Measurements from ENCODE around the gene IQCK. TPM values are rescaled to one million over a fixed set of nuclear protein-coding genes. Genes with fewer than 3 reads are reported as not detected.

IQCK gene
- total RNA-seq, 5 donors from 2014 or later (not counting 1 experiment from before 2014, with no cell fraction given): 1.6 to 3.3 (median 2.0) TPM

DNA sequence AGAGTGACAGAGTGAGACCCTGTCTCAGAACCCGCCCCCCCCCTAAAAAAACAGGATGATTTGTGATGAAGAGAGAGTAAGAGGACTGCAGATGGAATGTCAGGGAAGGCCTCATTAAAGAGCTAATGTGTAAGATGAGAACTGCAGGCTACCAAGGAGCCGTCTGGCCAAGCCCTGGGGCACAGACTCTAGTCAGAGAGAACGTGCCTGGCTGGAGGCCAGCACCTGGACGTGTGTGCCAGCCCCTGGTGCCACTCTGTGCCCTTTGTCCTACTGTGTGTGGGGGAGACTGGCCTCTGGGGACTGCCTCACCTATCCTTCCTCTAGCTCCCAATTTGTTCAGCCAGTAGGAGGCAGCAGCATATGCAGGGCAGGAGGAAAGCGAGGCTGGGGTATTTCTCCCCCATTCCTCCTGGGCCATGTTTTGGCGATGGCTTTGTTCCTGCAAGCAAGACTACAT is 37.2 kb upstream of the IQCK start:
- no peak overlapping the region for H3K4me3 Mint-ChIP-seq
- H3K27ac ChIP-seq (ENCODE audit: low read length): no peak overlapping the region
- no peaks in the 10 kb centered on the region for H3K27me3 Mint-ChIP-seq
- POLR2A ChIA-PET: no interaction called here
- H3K36me3 ChIP-seq (ENCODE audit: control insufficient read depth in 2 of 2, extremely low read depth in 1 of 2, insufficient read depth in 1 of 2, low read length in 1 of 2): peaks cover 18 to 36% of the 10 kb centered on the region in 2 donors
- peaks cover 2% of the 10 kb centered on the region for H3K9me3 ChIP-seq
- H3K9me3 Mint-ChIP-seq: peaks cover 0 to 17% (median 8%) of the 10 kb centered on the region in 3 donors
- WGBS (ENCODE audit: insufficient coverage): 100% methylated on average over 1 of the region's 6 CpGs
- DNase-seq: no peak
- H3K36me3 Mint-ChIP-seq: peaks cover 73% of the 10 kb centered on the region
- H3K27ac Mint-ChIP-seq: no peak overlapping the region
- peaks cover 0 to 6% (median 0%) of the 10 kb centered on the region in 3 donors for H3K4me1 Mint-ChIP-seq
- CTCF ChIA-PET: interaction anchor here (0.6 kb wide), 2 partner anchors 18 to 112 kb away, joined by 4 to 5 read pairs; no protein-coding TSS in a partner anchor
- no peak for ATAC-seq (replicated peaks in 1 of 4)
- no peak overlapping the region for H3K4me3 ChIP-seq (ENCODE audit: control insufficient read depth in 1 of 2, extremely low read depth in 1 of 2, low read length in 1 of 2)
- no peaks in the 10 kb centered on the region for H3K4me1 ChIP-seq (ENCODE audit: control insufficient read depth in 1 of 2, extremely low read depth in 1 of 2, insufficient read depth in 2 of 2, low read length in 2 of 2)
- H3K27me3 ChIP-seq (replicated peaks in 1 of 2; ENCODE audit: control insufficient read depth in 2 of 2, extremely low read depth in 1 of 2, insufficient read depth in 2 of 2, low read length in 1 of 2): no peaks in the 10 kb centered on the region

DNA sequence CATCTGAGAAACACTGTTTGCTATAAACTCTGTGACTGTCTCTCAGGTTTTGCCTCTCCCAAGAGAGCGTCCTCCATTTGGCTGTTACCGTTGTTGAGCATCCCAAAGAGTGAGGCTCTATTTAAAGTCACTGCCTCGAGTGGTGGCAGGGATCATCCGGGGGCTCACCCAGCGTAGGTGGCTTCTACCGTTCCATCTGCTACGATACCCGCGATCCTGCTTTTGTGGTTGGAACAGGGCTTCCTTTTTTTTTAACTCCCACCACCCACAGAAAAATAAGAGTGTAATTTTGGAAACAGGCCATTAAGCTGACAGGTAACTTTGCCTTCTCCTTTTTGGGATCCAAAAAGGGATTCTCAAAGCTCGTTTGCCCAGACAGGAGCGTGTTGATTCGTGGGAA is 36.4 kb upstream of the IQCK start:
- no peak overlapping the region for H3K4me3 Mint-ChIP-seq
- H3K27me3 Mint-ChIP-seq: no peaks in the 10 kb centered on the region
- ChIA-PET CTCF (interaction anchor here (0.5 to 0.7 kb wide), 2 partner anchors 18 to 92 kb away, joined by 3 to 4 read pairs; no protein-coding TSS in a partner anchor), POLR2A (no interaction called here)
- peaks cover 0 to 6% (median 1%) of the 10 kb centered on the region in 3 donors for H3K4me1 Mint-ChIP-seq
- H3K36me3 Mint-ChIP-seq: peaks cover 73% of the 10 kb centered on the region
- WGBS (ENCODE audit: insufficient coverage): 85% methylated on average over 6 of the region's 12 CpGs
- DNase-seq (no peak), ATAC-seq (replicated peaks in 1 of 4) (no peak)
- H3K9me3 ChIP-seq: peaks cover 2% of the 10 kb centered on the region
- H3K27ac Mint-ChIP-seq: no peak overlapping the region
- peaks cover 19 to 42% of the 10 kb centered on the region in 2 donors for H3K36me3 ChIP-seq (ENCODE audit: control insufficient read depth in 2 of 2, extremely low read depth in 1 of 2, insufficient read depth in 1 of 2, low read length in 1 of 2)
- H3K27ac ChIP-seq (ENCODE audit: low read length): no peak overlapping the region
- H3K27me3 ChIP-seq (replicated peaks in 1 of 2; ENCODE audit: control insufficient read depth in 2 of 2, extremely low read depth in 1 of 2, insufficient read depth in 2 of 2, low read length in 1 of 2): no peaks in the 10 kb centered on the region
- no peaks in the 10 kb centered on the region for H3K4me1 ChIP-seq (ENCODE audit: control insufficient read depth in 1 of 2, extremely low read depth in 1 of 2, insufficient read depth in 2 of 2, low read length in 2 of 2)
- H3K9me3 Mint-ChIP-seq: peaks cover 0 to 17% (median 8%) of the 10 kb centered on the region in 3 donors
- H3K4me3 ChIP-seq (ENCODE audit: control insufficient read depth in 1 of 2, extremely low read depth in 1 of 2, low read length in 1 of 2): no peak overlapping the region

DNA sequence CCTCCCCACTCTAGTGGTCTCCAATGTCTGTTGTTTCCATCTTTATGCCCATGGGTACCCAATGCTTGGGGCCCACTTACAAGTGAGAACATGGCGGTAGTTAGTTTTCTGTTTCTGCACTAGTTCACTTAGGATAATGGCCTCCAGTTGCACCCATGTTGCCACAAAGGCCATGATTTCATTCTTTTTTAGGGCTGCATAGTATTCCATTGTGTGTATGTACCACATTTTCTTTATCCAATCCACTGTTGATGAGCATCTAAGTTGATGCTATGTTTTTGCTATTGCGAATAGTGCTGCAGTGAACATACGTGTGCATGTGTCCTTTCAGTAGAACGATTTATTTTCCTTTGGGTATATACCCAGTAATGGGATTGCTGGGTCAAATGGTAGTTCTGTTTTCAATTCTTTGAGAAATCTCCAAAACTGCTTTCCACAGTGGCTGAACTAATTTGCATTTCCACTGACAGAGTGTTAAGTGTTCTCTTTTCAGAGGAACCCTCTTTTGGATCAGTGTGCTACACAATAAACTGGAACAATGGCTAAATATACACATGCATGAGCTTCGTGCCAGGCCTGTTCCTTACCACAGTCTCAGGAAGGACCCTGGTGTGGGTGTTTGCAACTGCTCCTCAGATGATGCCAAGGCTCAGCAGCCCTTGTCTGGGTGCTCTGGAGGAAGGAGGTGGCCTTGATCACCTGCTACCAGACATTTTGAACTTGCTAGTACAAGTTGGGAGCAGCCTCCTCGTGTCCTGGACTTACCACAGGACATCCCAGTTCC is 34.4 kb upstream of the IQCK start:
- CTCF ChIA-PET: no interaction called here
- Mint-ChIP-seq H3K9me3 (peaks cover 0 to 17% (median 8%) of the 10 kb centered on the region in 3 donors), H3K36me3 (peaks cover 74% of the 10 kb centered on the region), H3K4me3 (no peak overlapping the region), H3K27ac (no peak overlapping the region), H3K4me1 (peaks cover 8 to 20% (median 15%) of the 10 kb centered on the region in 3 donors), H3K27me3 (no peaks in the 10 kb centered on the region)
- Histone ChIP-seq H3K4me3 (ENCODE audit: control insufficient read depth in 1 of 2, extremely low read depth in 1 of 2, low read length in 1 of 2) (no peak overlapping the region), H3K36me3 (ENCODE audit: control insufficient read depth in 2 of 2, extremely low read depth in 1 of 2, insufficient read depth in 1 of 2, low read length in 1 of 2) (peaks cover 27 to 54% of the 10 kb centered on the region in 2 donors), H3K9me3 (peaks cover 2% of the 10 kb centered on the region), H3K27me3 (replicated peaks in 1 of 2; ENCODE audit: control insufficient read depth in 2 of 2, extremely low read depth in 1 of 2, insufficient read depth in 2 of 2, low read length in 1 of 2) (no peaks in the 10 kb centered on the region), H3K4me1 (ENCODE audit: control insufficient read depth in 1 of 2, extremely low read depth in 1 of 2, insufficient read depth in 2 of 2, low read length in 2 of 2) (peaks cover 0 to 10% of the 10 kb centered on the region in 2 experiments), H3K27ac (ENCODE audit: low read length) (no peak overlapping the region)
- WGBS (ENCODE audit: insufficient coverage): 76% methylated on average over 3 of the region's 6 CpGs
- no peak for DNase-seq
- no peak for ATAC-seq (replicated peaks in 1 of 4)
- POLR2A ChIA-PET: no interaction called here

DNA sequence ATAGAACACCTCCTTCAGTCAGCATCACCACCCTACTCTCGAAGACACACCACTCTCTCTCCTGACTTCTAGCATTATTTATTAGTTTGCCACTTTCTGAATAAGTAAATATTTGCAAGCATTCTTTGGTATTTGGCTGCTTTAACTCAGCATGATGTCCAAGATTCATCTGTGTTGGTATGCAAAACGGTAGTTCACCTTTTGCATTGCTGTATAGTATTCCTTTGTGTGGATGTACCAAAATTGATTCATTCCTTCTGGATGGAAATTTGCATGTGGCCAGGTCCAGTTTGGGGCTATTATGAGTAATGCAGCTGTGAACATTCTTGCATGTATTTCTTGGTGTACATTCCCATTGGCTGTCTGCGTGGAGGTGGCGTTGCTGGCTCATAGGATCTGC is 32.9 kb upstream of the IQCK start:
- Mint-ChIP-seq H3K27me3 (no peaks in the 10 kb centered on the region), H3K4me1 (peaks cover 19 to 34% (median 27%) of the 10 kb centered on the region in 3 donors), H3K36me3 (peaks cover 67% of the 10 kb centered on the region), H3K9me3 (peaks cover 0 to 17% (median 8%) of the 10 kb centered on the region in 3 donors), H3K4me3 (no peak overlapping the region), H3K27ac (no peak overlapping the region)
- H3K36me3 ChIP-seq (ENCODE audit: control insufficient read depth in 2 of 2, extremely low read depth in 1 of 2, insufficient read depth in 1 of 2, low read length in 1 of 2): peaks cover 27 to 53% of the 10 kb centered on the region in 2 donors
- POLR2A ChIA-PET: no interaction called here
- no peaks in the 10 kb centered on the region for H3K27me3 ChIP-seq (replicated peaks in 1 of 2; ENCODE audit: control insufficient read depth in 2 of 2, extremely low read depth in 1 of 2, insufficient read depth in 2 of 2, low read length in 1 of 2)
- no peak for ATAC-seq (replicated peaks in 1 of 4)
- H3K4me3 ChIP-seq (ENCODE audit: control insufficient read depth in 1 of 2, extremely low read depth in 1 of 2, low read length in 1 of 2): no peak overlapping the region
- WGBS (ENCODE audit: insufficient coverage): 100% methylated on average over 1 of the region's 4 CpGs
- no peak overlapping the region for H3K27ac ChIP-seq (ENCODE audit: low read length)
- CTCF ChIA-PET: interaction anchor here in 1 of 2 donors (0.5 to 0.6 kb wide), 2 partner anchors 34 to 222 kb away, joined by 3 read pairs; no protein-coding TSS in a partner anchor
- peaks cover 2% of the 10 kb centered on the region for H3K9me3 ChIP-seq
- DNase-seq: no peak
- H3K4me1 ChIP-seq (ENCODE audit: control insufficient read depth in 1 of 2, extremely low read depth in 1 of 2, insufficient read depth in 2 of 2, low read length in 2 of 2): peaks cover 5 to 24% of the 10 kb centered on the region in 2 experiments

DNA sequence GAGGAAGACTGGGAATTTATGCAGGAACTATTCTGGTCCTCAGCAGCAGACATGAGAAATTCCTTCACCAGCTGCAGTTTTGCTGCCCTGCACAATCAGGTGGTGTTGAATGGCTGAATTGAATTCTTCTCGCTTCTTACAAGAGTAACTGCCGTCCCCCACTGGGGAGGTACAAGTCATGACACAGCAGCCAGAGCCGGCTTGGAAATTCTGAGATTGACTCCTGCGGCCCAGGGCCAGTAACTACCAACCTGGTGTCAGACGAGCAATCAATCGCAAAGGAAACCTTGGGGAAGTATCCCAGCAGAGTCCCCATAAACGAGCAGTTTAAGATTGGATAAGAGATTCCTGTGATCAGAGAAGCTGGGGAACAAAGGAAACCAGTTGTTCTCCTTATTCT is 30.8 kb upstream of the IQCK start:
- ATAC-seq (replicated peaks in 1 of 4): no peak
- WGBS (ENCODE audit: insufficient coverage): 95% methylated on average over 4 of the region's 7 CpGs
- ChIA-PET CTCF (no interaction called here), POLR2A (no interaction called here)
- Histone ChIP-seq H3K4me3 (ENCODE audit: control insufficient read depth in 1 of 2, extremely low read depth in 1 of 2, low read length in 1 of 2) (no peak overlapping the region), H3K27me3 (replicated peaks in 1 of 2; ENCODE audit: control insufficient read depth in 2 of 2, extremely low read depth in 1 of 2, insufficient read depth in 2 of 2, low read length in 1 of 2) (no peaks in the 10 kb centered on the region), H3K36me3 (ENCODE audit: control insufficient read depth in 2 of 2, extremely low read depth in 1 of 2, insufficient read depth in 1 of 2, low read length in 1 of 2) (peaks cover 35 to 57% of the 10 kb centered on the region in 2 donors), H3K4me1 (ENCODE audit: control insufficient read depth in 1 of 2, extremely low read depth in 1 of 2, insufficient read depth in 2 of 2, low read length in 2 of 2) (peaks cover 7 to 36% of the 10 kb centered on the region in 2 experiments), H3K9me3 (peaks cover 2% of the 10 kb centered on the region), H3K27ac (ENCODE audit: low read length) (no peak overlapping the region)
- H3K27me3 Mint-ChIP-seq: no peaks in the 10 kb centered on the region
- no peak overlapping the region for H3K27ac Mint-ChIP-seq
- H3K4me3 Mint-ChIP-seq: no peak overlapping the region
- H3K9me3 Mint-ChIP-seq: peaks cover 0 to 17% (median 8%) of the 10 kb centered on the region in 3 donors
- peaks cover 24 to 46% (median 24%) of the 10 kb centered on the region in 3 donors for H3K4me1 Mint-ChIP-seq
- peaks cover 61% of the 10 kb centered on the region for H3K36me3 Mint-ChIP-seq
- no peak for DNase-seq

DNA sequence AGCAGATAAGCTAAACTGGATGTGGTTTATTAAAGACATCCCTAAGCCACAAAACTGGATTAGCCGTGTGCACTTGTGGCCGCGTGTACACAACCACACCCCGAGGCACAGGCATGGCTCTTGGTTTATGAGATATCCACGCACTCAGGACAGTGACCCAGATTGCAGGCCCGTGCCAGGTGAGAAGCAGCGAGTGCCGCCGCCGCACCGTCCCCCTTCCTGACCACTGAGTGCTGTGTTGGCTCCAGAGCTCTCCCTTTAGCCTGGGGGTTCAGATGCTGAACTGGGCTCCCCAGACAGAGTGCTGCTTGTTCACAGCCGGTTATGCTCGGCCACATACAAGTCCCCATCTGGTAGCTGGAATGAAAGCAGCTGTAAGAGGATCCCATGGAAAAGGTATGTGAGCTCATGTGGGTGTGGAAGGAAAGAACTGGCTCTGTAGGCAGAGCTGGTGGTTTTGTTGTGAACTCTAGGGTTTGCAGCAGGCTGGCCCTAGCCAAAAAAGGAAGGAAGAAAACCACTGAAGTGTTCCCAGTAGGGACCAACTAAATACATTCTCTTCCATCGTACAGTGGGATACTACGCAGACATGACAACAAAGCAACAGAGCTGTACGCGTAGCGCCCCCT is 29.6 kb upstream of the IQCK start:
- no peak overlapping the region for H3K27ac ChIP-seq (ENCODE audit: low read length)
- DNase-seq (no peak), ATAC-seq (replicated peaks in 1 of 4) (peak in 1 of 4 experiments; percentile 26)
- no peak overlapping the region for H3K4me3 ChIP-seq (ENCODE audit: control insufficient read depth in 1 of 2, extremely low read depth in 1 of 2, low read length in 1 of 2)
- Mint-ChIP-seq H3K4me3 (peak overlapping the region in 1 of 3 donors; percentile 13), H3K27ac (peak overlapping the region; percentile 0 to 19), H3K36me3 (peaks cover 55% of the 10 kb centered on the region), H3K9me3 (peaks cover 0 to 10% (median 6%) of the 10 kb centered on the region in 3 donors), H3K4me1 (peaks cover 24 to 51% (median 24%) of the 10 kb centered on the region in 3 donors), H3K27me3 (no peaks in the 10 kb centered on the region)
- ChIA-PET CTCF (no interaction called here), POLR2A (no interaction called here)
- peaks cover 30 to 51% of the 10 kb centered on the region in 2 donors for H3K36me3 ChIP-seq (ENCODE audit: control insufficient read depth in 2 of 2, extremely low read depth in 1 of 2, insufficient read depth in 1 of 2, low read length in 1 of 2)
- peaks cover 2% of the 10 kb centered on the region for H3K9me3 ChIP-seq
- H3K27me3 ChIP-seq (replicated peaks in 1 of 2; ENCODE audit: control insufficient read depth in 2 of 2, extremely low read depth in 1 of 2, insufficient read depth in 2 of 2, low read length in 1 of 2): no peaks in the 10 kb centered on the region
- WGBS (ENCODE audit: insufficient coverage): 87% methylated on average over 14 of the region's 18 CpGs
- peaks cover 7 to 36% of the 10 kb centered on the region in 2 experiments for H3K4me1 ChIP-seq (ENCODE audit: control insufficient read depth in 1 of 2, extremely low read depth in 1 of 2, insufficient read depth in 2 of 2, low read length in 2 of 2)
